Glutamatergic neuron (in vitro differentiated cells): ENCODE results near the gene XYLT1. TPM values are rescaled to one million over a fixed set of nuclear protein-coding genes. Genes with fewer than 3 reads are reported as not detected.

Experiments used
- DNase-seq: peaks from one replicate; pipeline ENCODE4 v3.0.0; 2022
- H3K27ac Mint-ChIP-seq: one replicate; pipeline ENCODE4 v1.8.0; 2020; ENCODE audit warnings: mild to moderate bottlenecking, mixed read lengths, inconsistent platforms; ENCODE audit not compliant: unreplicated experiment
- H3K27me3 Mint-ChIP-seq: one replicate; pipeline ENCODE4 v1.8.0; 2020; ENCODE audit warnings: mild to moderate bottlenecking, moderate library complexity, mixed read lengths, inconsistent platforms; ENCODE audit not compliant: unreplicated experiment
- H3K36me3 Mint-ChIP-seq: one replicate; pipeline ENCODE4 v1.8.0; 2020; ENCODE audit warnings: mild to moderate bottlenecking, mixed read lengths, inconsistent platforms; ENCODE audit not compliant: unreplicated experiment
- H3K4me1 Mint-ChIP-seq: one replicate; pipeline ENCODE4 v1.8.0; 2020; ENCODE audit warnings: mild to moderate bottlenecking, low read depth, mixed read lengths, inconsistent platforms; ENCODE audit not compliant: unreplicated experiment
- H3K4me3 Mint-ChIP-seq: one replicate; pipeline ENCODE4 v1.8.0; 2020; ENCODE audit warnings: mild to moderate bottlenecking, mixed read lengths, inconsistent platforms; ENCODE audit not compliant: unreplicated experiment
- H3K9me3 Mint-ChIP-seq: one replicate; pipeline ENCODE4 v1.8.0; 2020; ENCODE audit warnings: mild to moderate bottlenecking, moderate library complexity, mixed read lengths, inconsistent platforms; ENCODE audit not compliant: unreplicated experiment
- total RNA-seq: library from RNA; stranded (reverse); fragmentation: NEBNext Ultra II Directional; extraction: Animal tissue kit (Norgen Biotek cat#: 25700); gene quantifications from one replicate; pipeline ENCODE4 v1.2.1, GENCODE V29; 2021; ENCODE audit not compliant: unreplicated experiment
- TF ChIP-seq, protein P1 (sequence below): fragments of 200-600 bp; sonication (generic); IDR thresholded peaks from one replicate; pipeline ENCODE4 v1.5.0; 2021; ENCODE audit not compliant: partially characterized antibody, unreplicated experiment

Gene XYLT1
- total RNA-seq, 1 donor from 2014 or later, result 18.4 TPM

DNA sequence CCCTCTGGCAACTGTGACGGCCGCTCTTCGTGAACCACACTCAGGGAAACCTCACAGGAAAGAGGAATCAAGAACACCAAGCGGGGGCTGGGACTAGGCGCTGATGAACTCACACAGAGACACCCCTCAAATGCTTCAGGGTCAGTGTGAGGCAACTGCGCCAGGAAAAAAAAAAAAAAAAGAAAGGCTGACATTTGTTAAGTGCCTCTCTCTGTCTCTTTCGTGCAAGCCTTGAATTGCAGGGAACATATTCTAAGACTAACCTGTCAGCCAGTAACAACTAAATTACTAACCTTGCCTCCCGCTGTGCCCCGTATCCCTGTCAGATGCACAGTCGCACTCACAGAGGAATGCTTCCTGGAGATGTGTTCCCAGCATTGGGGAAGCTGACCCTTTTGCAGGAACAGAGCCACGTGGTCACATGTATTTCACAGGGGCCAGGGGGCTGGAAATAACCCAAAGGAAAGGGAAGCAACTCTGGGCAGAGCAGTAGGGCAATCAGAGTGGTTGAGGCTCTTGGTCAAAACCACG lies 247.8 kb downstream of the XYLT1 start:
- no peak overlapping the region for H3K27ac Mint-ChIP-seq
- TF ChIP-seq, protein P1, sequence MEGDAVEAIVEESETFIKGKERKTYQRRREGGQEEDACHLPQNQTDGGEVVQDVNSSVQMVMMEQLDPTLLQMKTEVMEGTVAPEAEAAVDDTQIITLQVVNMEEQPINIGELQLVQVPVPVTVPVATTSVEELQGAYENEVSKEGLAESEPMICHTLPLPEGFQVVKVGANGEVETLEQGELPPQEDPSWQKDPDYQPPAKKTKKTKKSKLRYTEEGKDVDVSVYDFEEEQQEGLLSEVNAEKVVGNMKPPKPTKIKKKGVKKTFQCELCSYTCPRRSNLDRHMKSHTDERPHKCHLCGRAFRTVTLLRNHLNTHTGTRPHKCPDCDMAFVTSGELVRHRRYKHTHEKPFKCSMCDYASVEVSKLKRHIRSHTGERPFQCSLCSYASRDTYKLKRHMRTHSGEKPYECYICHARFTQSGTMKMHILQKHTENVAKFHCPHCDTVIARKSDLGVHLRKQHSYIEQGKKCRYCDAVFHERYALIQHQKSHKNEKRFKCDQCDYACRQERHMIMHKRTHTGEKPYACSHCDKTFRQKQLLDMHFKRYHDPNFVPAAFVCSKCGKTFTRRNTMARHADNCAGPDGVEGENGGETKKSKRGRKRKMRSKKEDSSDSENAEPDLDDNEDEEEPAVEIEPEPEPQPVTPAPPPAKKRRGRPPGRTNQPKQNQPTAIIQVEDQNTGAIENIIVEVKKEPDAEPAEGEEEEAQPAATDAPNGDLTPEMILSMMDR, result no peak
- H3K36me3 Mint-ChIP-seq, result no peaks in the 10 kb centered on the region
- H3K4me3 Mint-ChIP-seq, result no peak overlapping the region
- no peak for DNase-seq
- no peaks in the 10 kb centered on the region for H3K27me3 Mint-ChIP-seq
- peaks cover 2% of the 10 kb centered on the region for H3K9me3 Mint-ChIP-seq
- peaks cover 7% of the 10 kb centered on the region for H3K4me1 Mint-ChIP-seq

DNA sequence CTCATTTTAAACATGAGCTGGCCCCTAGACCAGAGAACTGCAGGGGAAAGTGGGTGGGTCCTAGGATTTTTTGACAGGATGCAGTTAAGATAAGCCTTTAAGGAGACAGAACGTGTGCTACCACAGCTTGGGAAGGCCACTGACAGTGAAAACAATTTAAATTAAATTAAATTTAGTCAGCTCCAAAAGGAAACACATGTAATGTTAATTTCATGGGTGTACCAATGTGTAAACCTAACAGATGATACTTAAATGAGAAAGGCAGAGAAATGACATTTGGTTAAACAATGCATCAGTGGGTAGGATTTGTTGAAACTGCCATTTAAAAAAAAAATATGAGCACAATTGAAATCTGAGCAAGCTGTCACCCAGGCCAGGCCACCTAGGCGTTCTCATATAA lies 250.8 kb downstream of the XYLT1 start:
- peaks cover 3% of the 10 kb centered on the region for H3K27me3 Mint-ChIP-seq

DNA sequence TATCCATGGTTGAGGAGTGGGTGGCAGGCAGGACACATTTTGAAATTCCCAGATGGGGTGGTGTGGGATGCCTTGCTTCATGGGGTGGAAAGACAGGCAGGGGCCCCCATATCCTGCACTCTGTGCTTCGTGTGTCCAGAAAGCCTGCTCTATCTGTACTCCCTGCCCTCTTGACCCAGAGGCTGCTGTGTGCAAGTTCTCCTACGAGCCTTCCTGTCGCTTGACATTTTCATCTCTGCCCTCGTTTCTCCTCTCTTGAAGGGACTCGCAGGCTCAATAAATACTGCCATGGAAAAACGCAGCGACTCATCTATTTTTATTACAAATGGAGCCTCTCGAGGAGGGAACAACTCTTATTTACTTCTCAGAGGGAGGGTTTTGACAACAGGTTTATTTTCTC lies 254.8 kb downstream of the XYLT1 start:
- no peak overlapping the region for H3K27ac Mint-ChIP-seq
- no peaks in the 10 kb centered on the region for H3K9me3 Mint-ChIP-seq
- no peak for DNase-seq
- TF ChIP-seq, protein P1, result no peak
- H3K36me3 Mint-ChIP-seq, result peaks cover 6% of the 10 kb centered on the region
- no peak overlapping the region for H3K4me3 Mint-ChIP-seq
- peaks cover 3% of the 10 kb centered on the region for H3K27me3 Mint-ChIP-seq
- peaks cover 3% of the 10 kb centered on the region for H3K4me1 Mint-ChIP-seq

More for the DNA sequence above, 250.8 kb downstream of the XYLT1 start:
- H3K9me3 Mint-ChIP-seq, result peaks cover 2% of the 10 kb centered on the region
- H3K36me3 Mint-ChIP-seq, result no peaks in the 10 kb centered on the region
- TF ChIP-seq, protein P1, result no peak
- no peak for DNase-seq
- H3K27ac Mint-ChIP-seq, result no peak overlapping the region
- H3K4me3 Mint-ChIP-seq, result no peak overlapping the region
- H3K4me1 Mint-ChIP-seq, result peaks cover 3% of the 10 kb centered on the region

DNA sequence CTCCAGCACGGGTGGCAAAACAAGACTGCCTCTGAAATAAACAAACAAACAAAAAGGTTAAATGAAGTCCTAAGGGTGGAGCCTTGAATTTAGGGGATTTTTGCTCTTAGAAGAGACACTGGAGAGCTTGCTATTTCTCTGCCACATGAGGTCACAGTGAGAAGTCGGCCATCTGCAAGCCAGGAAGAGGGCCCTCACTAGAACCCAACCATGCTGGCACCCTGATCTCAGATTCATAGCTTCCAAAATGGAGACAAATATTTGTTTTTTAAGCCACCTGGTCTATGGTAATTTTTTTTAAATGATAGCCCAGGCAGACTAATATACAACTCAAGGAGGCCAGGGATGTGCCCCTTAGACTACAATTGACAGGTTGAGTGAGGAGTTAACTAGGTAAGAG lies 255.5 kb downstream of the XYLT1 start:
- TF ChIP-seq, protein P1, result no peak
- H3K9me3 Mint-ChIP-seq, result no peaks in the 10 kb centered on the region
- peaks cover 3% of the 10 kb centered on the region for H3K27me3 Mint-ChIP-seq
- no peak overlapping the region for H3K4me3 Mint-ChIP-seq
- no peak for DNase-seq
- peaks cover 6% of the 10 kb centered on the region for H3K36me3 Mint-ChIP-seq
- peaks cover 1% of the 10 kb centered on the region for H3K4me1 Mint-ChIP-seq
- no peak overlapping the region for H3K27ac Mint-ChIP-seq

DNA sequence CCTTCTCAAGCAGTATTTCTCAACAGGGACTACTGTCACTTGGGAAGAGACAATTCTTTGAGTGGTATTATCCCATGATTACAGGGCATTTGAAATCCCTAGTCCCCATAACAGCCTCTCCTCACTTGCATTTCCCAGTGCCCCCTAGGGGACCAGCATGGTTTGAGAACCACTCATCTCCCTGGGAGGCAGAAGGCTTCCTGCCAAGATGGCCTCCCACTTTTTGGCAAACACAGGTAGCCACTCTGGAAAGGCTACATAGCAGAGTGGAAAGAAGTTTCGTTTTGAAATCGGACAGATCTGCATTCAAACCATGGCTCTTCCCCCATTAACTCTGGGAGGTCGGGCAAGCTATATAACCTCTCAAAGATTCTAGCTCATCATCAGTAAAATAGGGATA lies 256.8 kb downstream of the XYLT1 start:
- no peak for DNase-seq
- H3K9me3 Mint-ChIP-seq, result peaks cover 1% of the 10 kb centered on the region
- no peak overlapping the region for H3K4me3 Mint-ChIP-seq
- no peak overlapping the region for H3K27ac Mint-ChIP-seq
- H3K4me1 Mint-ChIP-seq, result peaks cover 1% of the 10 kb centered on the region
- peaks cover 6% of the 10 kb centered on the region for H3K36me3 Mint-ChIP-seq
- TF ChIP-seq, protein P1, result no peak
- H3K27me3 Mint-ChIP-seq, result peaks cover 3% of the 10 kb centered on the region
